ENCODE data around the gene STRIT1. TPM values are rescaled to one million over a fixed set of nuclear protein-coding genes. Genes with fewer than 3 reads are reported as not detected.

STRIT1 gene
- total and polyA plus RNA-seq, 2 experiments from 2014 or later = 0.60 to 1.4 TPM

DNA sequence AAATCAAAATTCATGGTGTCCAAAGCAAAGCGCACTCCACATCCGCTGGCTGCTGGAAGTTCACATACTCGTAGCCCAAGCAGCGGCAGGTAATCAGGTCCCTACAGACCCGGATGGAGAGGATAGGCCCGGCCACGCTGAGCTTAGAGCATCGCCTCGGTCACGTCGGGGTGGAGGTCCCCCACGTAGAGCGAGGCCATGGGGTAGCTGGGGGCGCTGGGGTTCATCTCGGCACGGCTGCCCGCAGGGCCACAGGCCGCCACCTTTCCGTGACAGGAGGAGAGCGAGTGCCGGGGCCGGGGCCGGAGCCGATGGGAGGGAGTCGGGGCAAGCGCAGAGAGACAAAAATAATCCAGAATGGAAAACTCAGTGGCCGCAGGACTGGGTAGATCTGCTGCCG is 16.1 kb upstream of the STRIT1 start:
- no peaks in the 10 kb centered on the region for H3K79me2 ChIP-seq
- no peaks in the 10 kb centered on the region for H3K27me3 ChIP-seq
- no peak overlapping the region for H3K4me3 ChIP-seq
- TF ChIP-seq EZH2 (IDR thresholded peaks at IDR 0.05; ENCODE audit: borderline replicate concordance) (no peak), CTCF (IDR thresholded peaks at IDR 0.05; ENCODE audit: poor library complexity) (no peak), EZH2phosphoT487 (IDR thresholded peaks at IDR 0.05; ENCODE audit: low read depth, severe bottlenecking, unreplicated experiment) (no peak)
- H3K27ac ChIP-seq = no peak overlapping the region
- H3K9me3 ChIP-seq (ENCODE audit: low read depth) = no peaks in the 10 kb centered on the region
- WGBS (ENCODE audit: low lambda C conversion rate, missing lambda C conversion rate) = over 99% methylated on average over 28 of the region's 28 CpGs
- H3K9me2 ChIP-seq (replicated peaks; ENCODE audit: insufficient read depth) = no peaks in the 10 kb centered on the region
- H3K4me2 ChIP-seq = no peak overlapping the region
- no peaks in the 10 kb centered on the region for H3K4me1 ChIP-seq (ENCODE audit: insufficient read depth)
- H2AFZ ChIP-seq = no peak overlapping the region
- no peaks in the 10 kb centered on the region for H4K20me1 ChIP-seq (ENCODE audit: insufficient read depth, poor library complexity, severe bottlenecking)
- DNase-seq (ENCODE audit: low spot score) = no peak
- H3K36me3 ChIP-seq (replicated peaks; ENCODE audit: insufficient read depth, low read depth) = no peaks in the 10 kb centered on the region

DNA sequence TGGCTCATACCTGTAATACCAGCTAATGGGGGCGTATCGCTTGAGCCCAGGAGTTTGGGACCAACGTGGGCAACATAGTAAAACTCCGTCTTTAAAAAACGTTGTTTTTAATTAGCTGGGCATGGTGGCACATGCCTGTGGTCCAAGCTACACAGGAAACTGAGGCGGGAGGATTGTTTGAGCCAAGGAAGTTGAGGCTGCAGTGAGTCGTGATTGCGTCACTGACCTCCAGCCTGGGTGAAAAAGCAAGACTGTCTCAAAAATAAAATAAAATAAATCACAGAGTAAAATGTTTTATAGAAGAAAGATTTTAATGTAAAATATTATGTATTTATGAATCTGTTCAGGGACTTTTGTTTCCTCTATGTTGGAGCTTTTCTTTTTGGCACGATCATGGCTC is 15.3 kb upstream of the STRIT1 start:
- TF ChIP-seq EZH2phosphoT487 (IDR thresholded peaks at IDR 0.05; ENCODE audit: low read depth, severe bottlenecking, unreplicated experiment) (no peak), CTCF (IDR thresholded peaks at IDR 0.05; ENCODE audit: poor library complexity) (no peak), EZH2 (IDR thresholded peaks at IDR 0.05; ENCODE audit: borderline replicate concordance) (no peak)
- no peak for DNase-seq (ENCODE audit: low spot score)
- H3K27me3 ChIP-seq = no peaks in the 10 kb centered on the region
- no peak overlapping the region for H2AFZ ChIP-seq
- H3K4me2 ChIP-seq = no peak overlapping the region
- H3K36me3 ChIP-seq (replicated peaks; ENCODE audit: insufficient read depth, low read depth) = no peaks in the 10 kb centered on the region
- WGBS (ENCODE audit: low lambda C conversion rate, missing lambda C conversion rate) = 91% methylated on average over 9 of the region's 9 CpGs
- H4K20me1 ChIP-seq (ENCODE audit: insufficient read depth, poor library complexity, severe bottlenecking) = no peaks in the 10 kb centered on the region
- no peak overlapping the region for H3K27ac ChIP-seq
- H3K9me2 ChIP-seq (replicated peaks; ENCODE audit: insufficient read depth) = no peaks in the 10 kb centered on the region
- no peaks in the 10 kb centered on the region for H3K9me3 ChIP-seq (ENCODE audit: low read depth)
- no peak overlapping the region for H3K4me3 ChIP-seq
- no peaks in the 10 kb centered on the region for H3K79me2 ChIP-seq
- H3K4me1 ChIP-seq (ENCODE audit: insufficient read depth) = no peaks in the 10 kb centered on the region

DNA sequence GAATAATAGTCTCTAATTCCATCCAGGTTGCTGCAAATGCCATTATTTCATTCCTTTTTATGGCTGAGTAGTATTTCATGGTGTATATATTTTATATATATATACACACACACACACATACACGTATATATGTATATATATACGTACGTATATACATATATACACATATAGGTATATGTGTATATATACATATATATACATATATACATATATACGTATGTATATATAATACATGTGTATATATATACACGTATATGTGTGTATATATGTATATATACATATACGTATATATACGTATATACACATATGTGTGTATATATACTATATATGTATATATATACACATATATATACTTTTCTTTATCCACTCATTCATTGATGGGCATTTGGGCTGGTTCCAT is 13.7 kb upstream of the STRIT1 start:
- 96% methylated on average over 5 of the region's 7 CpGs for WGBS (ENCODE audit: low lambda C conversion rate, missing lambda C conversion rate)
- Histone ChIP-seq H3K4me1 (ENCODE audit: insufficient read depth) (peaks cover 9% of the 10 kb centered on the region), H2AFZ (no peak overlapping the region), H3K27me3 (no peaks in the 10 kb centered on the region), H3K9me2 (replicated peaks; ENCODE audit: insufficient read depth) (no peaks in the 10 kb centered on the region), H3K4me2 (no peak overlapping the region), H3K27ac (no peak overlapping the region), H4K20me1 (ENCODE audit: insufficient read depth, poor library complexity, severe bottlenecking) (no peaks in the 10 kb centered on the region), H3K9me3 (ENCODE audit: low read depth) (no peaks in the 10 kb centered on the region), H3K36me3 (replicated peaks; ENCODE audit: insufficient read depth, low read depth) (no peaks in the 10 kb centered on the region), H3K4me3 (no peak overlapping the region), H3K79me2 (no peaks in the 10 kb centered on the region)
- DNase-seq (ENCODE audit: low spot score) = no peak
- TF ChIP-seq EZH2phosphoT487 (IDR thresholded peaks at IDR 0.05; ENCODE audit: low read depth, severe bottlenecking, unreplicated experiment) (no peak), CTCF (IDR thresholded peaks at IDR 0.05; ENCODE audit: poor library complexity) (no peak), EZH2 (IDR thresholded peaks at IDR 0.05; ENCODE audit: borderline replicate concordance) (no peak)

DNA sequence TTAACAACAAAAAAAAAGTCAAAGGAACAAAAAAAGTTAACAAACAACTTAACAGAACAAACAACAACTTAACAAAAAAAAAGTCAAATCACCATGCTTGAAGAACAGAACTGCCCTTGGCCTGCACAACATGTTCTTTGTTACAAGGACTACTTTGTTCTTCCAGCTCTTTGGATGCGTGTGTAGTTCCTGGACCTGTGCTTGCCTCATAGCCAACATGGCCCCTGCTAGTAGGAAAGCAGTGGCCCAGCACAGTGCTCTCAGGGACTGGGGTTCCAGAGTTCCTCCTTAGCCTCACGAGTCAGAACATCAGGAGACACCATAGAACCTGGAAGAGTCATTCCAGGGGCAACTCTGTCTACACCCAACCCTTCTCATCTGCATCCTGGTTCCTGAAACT is 10.9 kb upstream of the STRIT1 start:
- no peak overlapping the region for H3K4me3 ChIP-seq
- no peaks in the 10 kb centered on the region for H4K20me1 ChIP-seq (ENCODE audit: insufficient read depth, poor library complexity, severe bottlenecking)
- no peaks in the 10 kb centered on the region for H3K9me3 ChIP-seq (ENCODE audit: low read depth)
- DNase-seq (ENCODE audit: low spot score) = no peak
- H3K27me3 ChIP-seq = no peaks in the 10 kb centered on the region
- no peak overlapping the region for H3K4me2 ChIP-seq
- H3K4me1 ChIP-seq (ENCODE audit: insufficient read depth) = peaks cover 9% of the 10 kb centered on the region
- H3K36me3 ChIP-seq (replicated peaks; ENCODE audit: insufficient read depth, low read depth) = no peaks in the 10 kb centered on the region
- no peak overlapping the region for H2AFZ ChIP-seq
- H3K9me2 ChIP-seq (replicated peaks; ENCODE audit: insufficient read depth) = no peaks in the 10 kb centered on the region
- no peak for TF ChIP-seq CTCF (IDR thresholded peaks at IDR 0.05; ENCODE audit: poor library complexity)
- TF ChIP-seq EZH2phosphoT487 (IDR thresholded peaks at IDR 0.05; ENCODE audit: low read depth, severe bottlenecking, unreplicated experiment) = no peak
- no peak for TF ChIP-seq EZH2 (IDR thresholded peaks at IDR 0.05; ENCODE audit: borderline replicate concordance)
- H3K79me2 ChIP-seq = no peaks in the 10 kb centered on the region
- H3K27ac ChIP-seq = no peak overlapping the region
- WGBS (ENCODE audit: low lambda C conversion rate, missing lambda C conversion rate) = 92% methylated on average over 2 of the region's 2 CpGs

All from hepatocyte (in vitro differentiated cells).